Cardiac muscle cell (in vitro differentiated cells and primary cell): Measurements from ENCODE around the gene IQCH. TPM values are rescaled to one million over a fixed set of nuclear protein-coding genes. Genes with fewer than 3 reads are reported as not detected.
"Not testable (repeated sequence)": the region's sequence is repeated elsewhere in the genome, so short reads cannot be mapped to it uniquely, and the experiment has no call there.

Source experiments
- DNase-seq, 2 donors: peaks; one replicate each; pipeline versions ENCODE4 v3.0.0 to v3.0.0-alpha.2; 2010 to 2017; ENCODE audit warnings: low read depth in 1 of 2, low spot score in 1 of 2
- H3K27ac ChIP-seq: fragments of 200-600 bp; sonication (generic); 2 replicates; pipeline ENCODE4 v1.5.1; 2016
- H3K27me3 ChIP-seq: fragments of 200-600 bp; sonication (generic); 2 replicates; pipeline ENCODE4 v1.6.0; 2016; ENCODE audit warnings: control low read depth
- H3K36me3 ChIP-seq: fragments of 200-600 bp; sonication (generic); 2 replicates; pipeline ENCODE4 v1.5.1; 2016; ENCODE audit warnings: control low read depth
- H3K4me1 ChIP-seq: fragments of 200-600 bp; sonication (generic); 2 replicates; pipeline ENCODE4 v1.8.1; 2017; ENCODE audit warnings: low read depth, mild to moderate bottlenecking, mixed run types
- H3K4me3 ChIP-seq: fragments of 200-600 bp; sonication (generic); 2 replicates; pipeline ENCODE4 v1.5.1; 2016; ENCODE audit warnings: mild to moderate bottlenecking
- H3K9me3 ChIP-seq: fragments of 200-600 bp; sonication (generic); 2 replicates; pipeline ENCODE4 v1.5.1; 2017; ENCODE audit warnings: low read depth, mild to moderate bottlenecking, control low read depth
- polyA plus RNA-seq: library from polyadenylated mRNA; unstranded; fragments of >200 nt; fragmentation: Nextera tagmentation; extraction: Ambion mirVana; gene quantifications from 2 replicates; pipeline ENCODE4 v1.2.1, GENCODE V29; 2016
- total RNA-seq: library from RNA; depleted of rRNA; stranded (reverse); fragments of >200 nt; gene quantifications from 2 replicates; pipeline ENCODE4 v1.2.3, GENCODE V29; 2016
- TF ChIP-seq, protein P1 (sequence below): IDR thresholded peaks from 2 replicates; pipeline ENCODE4 v1.5.1; 2012; ENCODE audit warnings: low read depth, mild to moderate bottlenecking, low read length

Gene IQCH
- total and polyA plus RNA-seq, 2 experiments from 2014 or later = 5.9 to 6.9 TPM

DNA sequence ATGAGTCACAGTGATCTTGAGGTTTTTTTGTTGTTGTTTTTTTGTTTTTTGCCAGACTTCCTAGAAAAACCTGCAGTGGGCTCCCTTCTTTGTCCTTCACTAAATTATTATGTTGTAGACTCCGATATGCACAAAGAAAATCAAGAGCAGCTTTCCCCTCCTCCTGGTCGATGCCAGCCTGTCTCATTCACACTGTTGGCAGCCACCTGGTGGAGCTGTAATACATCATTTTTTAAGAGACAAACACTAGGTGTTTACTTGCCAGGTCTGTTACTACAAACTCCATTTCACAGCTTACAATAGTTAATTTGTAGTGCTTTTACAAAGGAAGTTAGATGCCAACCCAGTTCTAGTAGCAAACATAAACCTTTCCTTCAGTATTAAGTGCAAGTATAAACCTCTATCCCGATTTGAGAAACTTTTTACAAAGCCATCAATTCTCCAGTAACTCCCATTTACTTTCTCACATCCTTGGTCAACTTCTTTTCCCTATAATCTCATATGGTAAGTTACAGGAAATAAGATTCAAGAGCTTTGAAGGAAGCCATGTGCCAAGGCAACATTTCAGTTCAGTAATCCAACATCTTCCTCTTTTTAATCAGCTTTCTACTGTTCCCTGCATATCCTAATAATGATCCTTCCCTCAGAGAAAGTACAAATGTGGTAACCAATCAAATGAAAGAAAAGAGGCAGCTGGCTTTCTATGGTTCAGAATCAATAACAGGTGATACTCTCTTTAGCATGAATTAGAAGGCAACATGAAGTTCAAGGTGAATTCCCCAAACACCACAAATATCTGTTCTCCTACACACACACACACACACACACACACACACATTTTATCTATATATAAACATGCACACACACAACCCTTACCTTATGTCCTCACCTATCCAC lies 14.1 kb upstream of the IQCH start:
- H3K27me3 ChIP-seq = no peaks in the 10 kb centered on the region
- no peak overlapping the region for H3K27ac ChIP-seq
- peak in 1 of 2 donors; percentile 1 for DNase-seq
- H3K4me1 ChIP-seq = no peaks in the 10 kb centered on the region
- H3K9me3 ChIP-seq = no peaks in the 10 kb centered on the region
- H3K36me3 ChIP-seq = no peaks in the 10 kb centered on the region
- H3K4me3 ChIP-seq = no peak overlapping the region
- TF ChIP-seq, protein P1, sequence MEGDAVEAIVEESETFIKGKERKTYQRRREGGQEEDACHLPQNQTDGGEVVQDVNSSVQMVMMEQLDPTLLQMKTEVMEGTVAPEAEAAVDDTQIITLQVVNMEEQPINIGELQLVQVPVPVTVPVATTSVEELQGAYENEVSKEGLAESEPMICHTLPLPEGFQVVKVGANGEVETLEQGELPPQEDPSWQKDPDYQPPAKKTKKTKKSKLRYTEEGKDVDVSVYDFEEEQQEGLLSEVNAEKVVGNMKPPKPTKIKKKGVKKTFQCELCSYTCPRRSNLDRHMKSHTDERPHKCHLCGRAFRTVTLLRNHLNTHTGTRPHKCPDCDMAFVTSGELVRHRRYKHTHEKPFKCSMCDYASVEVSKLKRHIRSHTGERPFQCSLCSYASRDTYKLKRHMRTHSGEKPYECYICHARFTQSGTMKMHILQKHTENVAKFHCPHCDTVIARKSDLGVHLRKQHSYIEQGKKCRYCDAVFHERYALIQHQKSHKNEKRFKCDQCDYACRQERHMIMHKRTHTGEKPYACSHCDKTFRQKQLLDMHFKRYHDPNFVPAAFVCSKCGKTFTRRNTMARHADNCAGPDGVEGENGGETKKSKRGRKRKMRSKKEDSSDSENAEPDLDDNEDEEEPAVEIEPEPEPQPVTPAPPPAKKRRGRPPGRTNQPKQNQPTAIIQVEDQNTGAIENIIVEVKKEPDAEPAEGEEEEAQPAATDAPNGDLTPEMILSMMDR = no peak

DNA sequence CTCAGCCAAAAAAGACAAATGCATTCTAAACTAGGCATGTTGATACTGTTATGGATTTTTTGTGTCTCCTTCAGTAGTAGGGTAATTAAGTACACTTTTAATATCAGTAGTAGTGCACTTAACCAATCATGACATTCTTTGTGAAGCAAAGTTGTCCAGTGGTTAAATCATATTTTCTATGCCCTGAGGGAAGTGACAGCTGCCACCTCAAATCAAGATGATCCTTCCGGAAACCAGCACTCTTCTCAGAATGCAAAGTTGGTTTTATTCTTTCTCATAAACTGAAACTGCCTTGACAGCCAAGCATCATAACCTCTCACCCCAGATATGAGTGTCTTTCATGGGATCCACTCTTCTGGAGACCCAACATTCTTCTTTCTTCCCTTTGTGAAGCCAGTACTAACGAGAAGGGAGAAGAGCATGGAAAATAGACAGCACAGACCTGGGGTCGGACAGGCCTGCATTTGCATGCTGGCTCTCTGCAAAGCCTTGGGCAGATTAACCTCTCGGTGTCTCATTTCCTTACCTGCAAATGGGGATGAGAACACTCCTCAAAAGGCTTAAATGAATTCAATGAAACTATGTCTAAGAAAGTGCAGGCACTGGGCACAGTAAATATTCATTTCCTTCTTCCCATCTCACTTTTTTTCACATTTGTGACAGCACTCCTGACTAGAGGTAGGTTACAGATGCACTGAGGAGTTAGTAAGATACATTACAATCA lies 13.3 kb upstream of the IQCH start:
- TF ChIP-seq, protein P1 = no peak

DNA sequence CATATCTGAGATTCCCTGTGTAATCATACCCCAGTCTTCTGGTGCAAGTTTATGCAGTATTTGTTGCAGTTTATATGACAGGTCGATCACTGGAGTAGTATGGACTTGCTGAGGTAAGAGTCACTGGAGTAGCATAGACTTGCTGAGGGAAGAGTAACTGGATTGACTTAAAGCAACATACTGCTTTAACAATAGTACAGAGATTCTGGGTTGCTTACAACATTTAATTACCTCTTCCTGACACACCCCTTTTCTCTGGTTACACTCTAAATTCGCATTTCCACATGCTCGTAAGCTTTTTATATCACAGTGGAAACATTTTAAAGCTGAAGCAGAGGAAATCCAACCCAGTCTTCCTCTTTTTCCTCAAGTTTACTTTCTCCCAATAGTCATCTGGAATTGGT lies 11.9 kb upstream of the IQCH start:
- Histone ChIP-seq H3K4me1 (no peaks in the 10 kb centered on the region), H3K9me3 (no peaks in the 10 kb centered on the region), H3K4me3 (no peak overlapping the region), H3K27me3 (no peaks in the 10 kb centered on the region), H3K36me3 (no peaks in the 10 kb centered on the region), H3K27ac (no peak overlapping the region)
- peak in 1 of 2 donors; percentile 17 for DNase-seq
- TF ChIP-seq, protein P1 = no peak

More for the DNA sequence above, 13.3 kb upstream of the IQCH start:
- Histone ChIP-seq H3K4me3 (no peak overlapping the region), H3K4me1 (no peaks in the 10 kb centered on the region), H3K9me3 (no peaks in the 10 kb centered on the region), H3K27ac (peak overlapping the region; percentile 21), H3K36me3 (no peaks in the 10 kb centered on the region), H3K27me3 (no peaks in the 10 kb centered on the region)
- DNase-seq = no peak

DNA sequence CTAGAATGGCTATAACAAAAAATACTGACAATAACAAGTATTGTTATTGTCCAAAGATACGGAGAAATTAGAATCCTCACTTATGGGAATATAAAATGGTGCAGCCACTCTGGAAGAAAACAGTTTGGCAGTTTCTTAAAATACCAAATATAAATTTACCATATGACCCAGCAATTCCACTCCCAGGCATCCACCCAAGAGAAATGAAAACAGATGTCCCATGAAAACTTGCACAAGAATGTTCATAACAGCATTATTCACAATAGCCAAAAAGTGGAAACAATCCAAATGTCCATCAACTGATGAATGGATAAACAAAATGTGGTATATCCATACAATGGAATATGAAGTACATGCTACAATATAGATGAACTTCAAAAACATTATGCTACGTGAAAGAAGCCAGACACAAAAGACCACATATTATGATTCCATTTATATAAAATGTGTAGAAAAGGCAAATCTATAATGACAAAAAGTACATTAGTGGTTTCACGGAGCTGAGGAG lies 9.6 kb upstream of the IQCH start:
- TF ChIP-seq, protein P1 = no peak
- DNase-seq = peak in 1 of 2 donors; percentile 52

DNA sequence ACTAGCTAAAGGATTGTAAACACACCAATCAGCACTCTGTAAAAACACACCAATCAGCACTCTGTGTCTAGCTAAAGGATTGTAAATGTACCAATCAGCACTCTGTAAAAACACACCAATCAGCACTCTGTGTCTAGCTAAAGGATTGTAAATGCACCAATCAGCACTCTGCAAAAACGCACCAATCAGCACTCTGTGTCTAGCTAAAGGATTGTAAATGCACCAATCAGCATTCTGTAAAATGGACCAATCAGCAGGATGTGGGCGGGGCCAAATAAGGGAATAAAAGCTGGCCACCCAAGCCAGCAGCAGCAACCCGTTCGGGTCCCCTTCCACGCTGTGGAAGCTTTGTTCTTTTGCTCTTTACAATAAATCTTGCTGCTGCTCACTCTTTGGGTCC lies 8.0 kb upstream of the IQCH start:
- not testable (repeated sequence) for H3K9me3 ChIP-seq, DNase-seq, H3K4me3 ChIP-seq, H3K4me1 ChIP-seq, H3K27me3 ChIP-seq, H3K27ac ChIP-seq, H3K36me3 ChIP-seq

More for the DNA sequence above, 9.6 kb upstream of the IQCH start:
- Histone ChIP-seq H3K9me3 (no peaks in the 10 kb centered on the region), H3K27me3 (no peaks in the 10 kb centered on the region), H3K27ac (no peak overlapping the region), H3K4me1 (no peaks in the 10 kb centered on the region), H3K4me3 (no peak overlapping the region), H3K36me3 (no peaks in the 10 kb centered on the region)
